ENCODE measurements around the gene GPBAR1. TPM values are rescaled to one million over a fixed set of nuclear protein-coding genes. Genes with fewer than 3 reads are reported as not detected.

Gene GPBAR1
- total RNA-seq, 1 experiment from 2014 or later, result 1.1 TPM

GRCh38 chr2:218262237-218262600, 1.4 kb downstream of the GPBAR1 start:
- intact Hi-C loops (cut with micrococcal nuclease; ENCODE audit: unreplicated experiment), result loop anchor here (5.0 kb wide), 1 partner anchor 75 kb away; no protein-coding TSS in a partner anchor
- Mint-ChIP-seq H3K9me3 (ENCODE audit: low read depth, unreplicated experiment) (no peaks in the 10 kb centered on the region), H3K27me3 (ENCODE audit: unreplicated experiment) (no peaks in the 10 kb centered on the region), H3K4me3 (ENCODE audit: low read depth, unreplicated experiment) (no peak overlapping the region), H3K4me1 (ENCODE audit: low read depth, unreplicated experiment) (peaks cover 19% of the 10 kb centered on the region), H3K36me3 (ENCODE audit: insufficient read depth, unreplicated experiment) (peaks cover 56% of the 10 kb centered on the region), H3K27ac (ENCODE audit: unreplicated experiment) (no peak overlapping the region)
- DNase-seq, result no peak
- no peak for TF ChIP-seq CTCF (IDR thresholded peaks at IDR 0.05; ENCODE audit: unreplicated experiment)
- CTCF ChIA-PET, result interaction anchor here (0.6 kb wide), 1 partner anchor 301 kb away, joined by 3 read pairs; no protein-coding TSS in a partner anchor
- no TSS peak for BruUV-seq (replicated peaks)

- peaks cover 58% of the 10 kb centered on the region for H3K36me3 Mint-ChIP-seq (ENCODE audit: insufficient read depth, unreplicated experiment)
- H3K4me3 Mint-ChIP-seq (ENCODE audit: low read depth, unreplicated experiment), result no peak overlapping the region
- BruUV-seq (replicated peaks), result no TSS peak
- no peak for TF ChIP-seq CTCF (IDR thresholded peaks at IDR 0.05; ENCODE audit: unreplicated experiment)
- intact Hi-C loops (cut with micrococcal nuclease; ENCODE audit: unreplicated experiment), result loop anchor here (5.0 kb wide), 1 partner anchor 76 kb away; no protein-coding TSS in a partner anchor
- no peak overlapping the region for H3K27ac Mint-ChIP-seq (ENCODE audit: unreplicated experiment)
- DNase-seq, result no peak
- no peaks in the 10 kb centered on the region for H3K27me3 Mint-ChIP-seq (ENCODE audit: unreplicated experiment)
- CTCF ChIA-PET, result interaction anchor here (0.6 kb wide), 1 partner anchor 300 kb away, joined by 3 read pairs; no protein-coding TSS in a partner anchor
- H3K4me1 Mint-ChIP-seq (ENCODE audit: low read depth, unreplicated experiment), result peaks cover 19% of the 10 kb centered on the region
- H3K9me3 Mint-ChIP-seq (ENCODE audit: low read depth, unreplicated experiment), result no peaks in the 10 kb centered on the region
Measured at GRCh38 chr2:218262631-218263586, 2.1 kb downstream of the GPBAR1 start.

GRCh38 chr2:218263817-218264641, 3.2 kb downstream of the GPBAR1 start:
- Mint-ChIP-seq H3K4me1 (ENCODE audit: low read depth, unreplicated experiment) (peaks cover 19% of the 10 kb centered on the region), H3K4me3 (ENCODE audit: low read depth, unreplicated experiment) (no peak overlapping the region), H3K36me3 (ENCODE audit: insufficient read depth, unreplicated experiment) (peaks cover 50% of the 10 kb centered on the region), H3K27ac (ENCODE audit: unreplicated experiment) (no peak overlapping the region), H3K27me3 (ENCODE audit: unreplicated experiment) (no peaks in the 10 kb centered on the region), H3K9me3 (ENCODE audit: low read depth, unreplicated experiment) (no peaks in the 10 kb centered on the region)
- no peak for TF ChIP-seq CTCF (IDR thresholded peaks at IDR 0.05; ENCODE audit: unreplicated experiment)
- intact Hi-C loops (cut with micrococcal nuclease; ENCODE audit: unreplicated experiment), result loop anchor here (5.0 kb wide), 1 partner anchor 77 kb away; no protein-coding TSS in a partner anchor
- CTCF ChIA-PET, result no interaction called here
- no TSS peak for BruUV-seq (replicated peaks)
- no peak for DNase-seq

- CTCF ChIA-PET, result interaction anchor here (0.6 kb wide), 1 partner anchor 32 kb away, joined by 4 read pairs; no protein-coding TSS in a partner anchor
- BruUV-seq (replicated peaks), result no TSS peak
- intact Hi-C loops (cut with micrococcal nuclease; ENCODE audit: unreplicated experiment), result loop anchor here (5.0 kb wide), 1 partner anchor 78 kb away; no protein-coding TSS in a partner anchor
- Mint-ChIP-seq H3K27ac (ENCODE audit: unreplicated experiment) (no peak overlapping the region), H3K4me3 (ENCODE audit: low read depth, unreplicated experiment) (no peak overlapping the region), H3K4me1 (ENCODE audit: low read depth, unreplicated experiment) (peaks cover 18% of the 10 kb centered on the region), H3K27me3 (ENCODE audit: unreplicated experiment) (no peaks in the 10 kb centered on the region), H3K36me3 (ENCODE audit: insufficient read depth, unreplicated experiment) (peaks cover 57% of the 10 kb centered on the region), H3K9me3 (ENCODE audit: low read depth, unreplicated experiment) (no peaks in the 10 kb centered on the region)
- DNase-seq, result no peak
- no peak for TF ChIP-seq CTCF (IDR thresholded peaks at IDR 0.05; ENCODE audit: unreplicated experiment)
Measured at GRCh38 chr2:218264773-218265561, 4.2 kb downstream of the GPBAR1 start.
